ENCODE results near the gene CARD9. TPM values are rescaled to one million over a fixed set of nuclear protein-coding genes. Genes with fewer than 3 reads are reported as not detected.

CARD9 gene
- total RNA-seq, 1 experiment from 2014 or later, result 1.2 TPM

GRCh38 chr9:136363106-136363948, 10.1 kb downstream of the CARD9 start, which contains the start of gene DNLZ:
TSS of gene DNLZ (minus strand) at chr9:136363744. CDS start at chr9:136363714, 30 bp downstream.
- Mint-ChIP-seq H3K36me3 (ENCODE audit: insufficient read depth, unreplicated experiment) (peaks cover 40% of the 10 kb centered on the region), H3K27ac (ENCODE audit: unreplicated experiment) (no peak within 1 kb of the TSS), H3K4me3 (ENCODE audit: low read depth, unreplicated experiment) (peak within 1 kb of the TSS; percentile 67), H3K9me3 (ENCODE audit: low read depth, unreplicated experiment) (no peaks in the 10 kb centered on the region), H3K27me3 (ENCODE audit: unreplicated experiment) (no peaks in the 10 kb centered on the region), H3K4me1 (ENCODE audit: low read depth, unreplicated experiment) (no peaks in the 10 kb centered on the region)
- CTCF ChIA-PET, result interaction anchor here (1.0 to 1.6 kb wide), 4 partner anchors 9 to 33 kb away, joined by 3 to 7 read pairs (median 5); no protein-coding TSS in a partner anchor
- intact Hi-C loops (cut with micrococcal nuclease; ENCODE audit: unreplicated experiment), result no loop called here
- no TSS peak for BruUV-seq (replicated peaks)
- TF ChIP-seq, protein P1, sequence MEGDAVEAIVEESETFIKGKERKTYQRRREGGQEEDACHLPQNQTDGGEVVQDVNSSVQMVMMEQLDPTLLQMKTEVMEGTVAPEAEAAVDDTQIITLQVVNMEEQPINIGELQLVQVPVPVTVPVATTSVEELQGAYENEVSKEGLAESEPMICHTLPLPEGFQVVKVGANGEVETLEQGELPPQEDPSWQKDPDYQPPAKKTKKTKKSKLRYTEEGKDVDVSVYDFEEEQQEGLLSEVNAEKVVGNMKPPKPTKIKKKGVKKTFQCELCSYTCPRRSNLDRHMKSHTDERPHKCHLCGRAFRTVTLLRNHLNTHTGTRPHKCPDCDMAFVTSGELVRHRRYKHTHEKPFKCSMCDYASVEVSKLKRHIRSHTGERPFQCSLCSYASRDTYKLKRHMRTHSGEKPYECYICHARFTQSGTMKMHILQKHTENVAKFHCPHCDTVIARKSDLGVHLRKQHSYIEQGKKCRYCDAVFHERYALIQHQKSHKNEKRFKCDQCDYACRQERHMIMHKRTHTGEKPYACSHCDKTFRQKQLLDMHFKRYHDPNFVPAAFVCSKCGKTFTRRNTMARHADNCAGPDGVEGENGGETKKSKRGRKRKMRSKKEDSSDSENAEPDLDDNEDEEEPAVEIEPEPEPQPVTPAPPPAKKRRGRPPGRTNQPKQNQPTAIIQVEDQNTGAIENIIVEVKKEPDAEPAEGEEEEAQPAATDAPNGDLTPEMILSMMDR (IDR thresholded peaks at IDR 0.05; ENCODE audit: unreplicated experiment), result peak; percentile 76
- peak; percentile 94 for DNase-seq

GRCh38 chr9:136362450-136362784, 11.1 kb downstream of the CARD9 start:
- TF ChIP-seq, protein P1 (IDR thresholded peaks at IDR 0.05; ENCODE audit: unreplicated experiment), result no peak
- no peaks in the 10 kb centered on the region for H3K9me3 Mint-ChIP-seq (ENCODE audit: low read depth, unreplicated experiment)
- no peaks in the 10 kb centered on the region for H3K27me3 Mint-ChIP-seq (ENCODE audit: unreplicated experiment)
- H3K4me3 Mint-ChIP-seq (ENCODE audit: low read depth, unreplicated experiment), result no peak overlapping the region
- no TSS peak for BruUV-seq (replicated peaks)
- CTCF ChIA-PET, result interaction anchor here (1.0 to 1.6 kb wide), 3 partner anchors 8 to 17 kb away, joined by 4 to 7 read pairs (median 6); no protein-coding TSS in a partner anchor
- peaks cover 36% of the 10 kb centered on the region for H3K36me3 Mint-ChIP-seq (ENCODE audit: insufficient read depth, unreplicated experiment)
- intact Hi-C loops (cut with micrococcal nuclease; ENCODE audit: unreplicated experiment), result no loop called here
- no peak for DNase-seq
- no peak overlapping the region for H3K27ac Mint-ChIP-seq (ENCODE audit: unreplicated experiment)
- H3K4me1 Mint-ChIP-seq (ENCODE audit: low read depth, unreplicated experiment), result no peaks in the 10 kb centered on the region

DNA sequence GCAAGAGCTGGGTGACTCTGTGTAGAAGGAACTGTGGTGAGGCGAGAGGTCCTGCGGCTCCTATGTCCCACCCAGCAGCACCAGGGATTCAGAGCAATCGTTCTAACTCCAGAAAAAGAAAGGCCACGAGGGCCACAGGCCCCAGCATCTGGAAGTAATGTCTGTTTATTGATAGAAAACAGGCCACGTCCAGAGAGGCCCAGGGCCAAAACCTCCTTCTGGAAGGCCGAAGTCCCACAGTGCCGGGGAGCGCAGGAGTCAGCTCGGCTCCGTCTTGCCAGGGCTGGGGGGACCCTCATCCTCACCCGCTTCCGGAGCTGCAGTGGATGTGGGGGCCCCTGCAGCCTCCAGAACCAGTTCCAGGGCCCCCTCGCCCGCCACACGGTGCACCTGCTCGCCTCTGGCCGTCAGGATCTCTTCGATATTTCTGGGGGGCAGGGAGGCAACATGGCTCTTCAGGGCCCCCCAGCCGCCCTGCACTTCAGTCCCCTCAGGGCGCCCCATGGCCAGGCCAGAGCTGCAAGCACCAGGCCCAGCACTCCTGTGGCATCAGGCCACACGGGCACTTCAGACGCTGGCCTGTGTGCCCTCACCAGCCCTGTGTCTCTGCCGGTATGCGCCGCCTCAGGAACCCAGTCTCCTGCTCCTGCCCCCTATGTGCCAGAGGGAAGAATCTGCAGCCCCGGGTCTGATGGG, 11.6 kb downstream of the CARD9 start:
- TF ChIP-seq, protein P1 (IDR thresholded peaks at IDR 0.05; ENCODE audit: unreplicated experiment), result no peak
- intact Hi-C loops (cut with micrococcal nuclease; ENCODE audit: unreplicated experiment), result no loop called here
- no peak for DNase-seq
- H3K36me3 Mint-ChIP-seq (ENCODE audit: insufficient read depth, unreplicated experiment), result peaks cover 36% of the 10 kb centered on the region
- CTCF ChIA-PET, result interaction anchor here (1.5 kb wide), 1 partner anchor 11 kb away, joined by 6 read pairs; no protein-coding TSS in a partner anchor
- no peak overlapping the region for H3K27ac Mint-ChIP-seq (ENCODE audit: unreplicated experiment)
- H3K27me3 Mint-ChIP-seq (ENCODE audit: unreplicated experiment), result no peaks in the 10 kb centered on the region
- no peak overlapping the region for H3K4me3 Mint-ChIP-seq (ENCODE audit: low read depth, unreplicated experiment)
- no peaks in the 10 kb centered on the region for H3K9me3 Mint-ChIP-seq (ENCODE audit: low read depth, unreplicated experiment)
- H3K4me1 Mint-ChIP-seq (ENCODE audit: low read depth, unreplicated experiment), result no peaks in the 10 kb centered on the region
- BruUV-seq (replicated peaks), result no TSS peak

DNA sequence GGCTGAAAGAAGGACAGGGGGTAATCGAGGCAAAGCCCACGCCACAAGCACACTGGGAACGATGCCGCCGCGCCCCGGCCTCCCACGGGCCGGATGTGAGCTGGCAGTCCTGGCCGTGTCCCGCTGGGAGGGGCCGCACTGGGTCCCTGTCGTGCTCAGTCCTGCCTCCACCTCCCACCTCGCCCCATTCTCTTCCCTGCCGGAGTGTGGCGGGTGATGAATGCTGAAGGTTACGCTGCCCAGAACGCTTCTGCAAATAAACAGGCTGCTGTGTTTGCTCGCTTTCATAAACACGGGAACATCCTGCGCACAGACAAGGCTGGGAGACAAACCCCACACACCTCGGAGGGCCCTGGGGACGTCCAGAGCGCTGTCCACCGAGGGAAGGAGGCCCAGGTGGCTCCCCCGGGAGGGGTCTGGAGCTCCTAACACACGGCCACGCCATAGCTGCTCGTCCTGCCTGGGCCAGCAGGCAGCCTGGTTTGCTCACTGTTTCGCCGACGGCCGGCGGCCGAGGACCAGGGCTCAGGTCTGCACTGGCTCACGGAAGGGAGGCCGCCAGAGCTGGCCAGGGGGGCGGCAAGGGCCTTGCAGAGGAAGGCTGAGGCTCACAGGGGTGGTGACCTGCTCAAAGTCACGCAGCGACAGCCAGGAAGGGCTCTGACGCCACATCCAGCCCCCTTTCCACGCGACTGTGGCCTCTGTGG, 12.3 kb downstream of the CARD9 start:
- DNase-seq, result no peak
- no TSS peak for BruUV-seq (replicated peaks)
- Mint-ChIP-seq H3K4me3 (ENCODE audit: low read depth, unreplicated experiment) (no peak overlapping the region), H3K4me1 (ENCODE audit: low read depth, unreplicated experiment) (no peaks in the 10 kb centered on the region), H3K9me3 (ENCODE audit: low read depth, unreplicated experiment) (no peaks in the 10 kb centered on the region), H3K36me3 (ENCODE audit: insufficient read depth, unreplicated experiment) (peaks cover 39% of the 10 kb centered on the region), H3K27me3 (ENCODE audit: unreplicated experiment) (no peaks in the 10 kb centered on the region), H3K27ac (ENCODE audit: unreplicated experiment) (no peak overlapping the region)
- intact Hi-C loops (cut with micrococcal nuclease; ENCODE audit: unreplicated experiment), result no loop called here
- TF ChIP-seq, protein P1 (IDR thresholded peaks at IDR 0.05; ENCODE audit: unreplicated experiment), result no peak
- CTCF ChIA-PET, result no interaction called here
